ENCODE measurements around the gene AOC3. TPM values are rescaled to one million over a fixed set of nuclear protein-coding genes. Genes with fewer than 3 reads are reported as not detected.

Gene AOC3
- total RNA-seq, 1 experiment from 2014 or later = 0.44 TPM

GRCh38 chr17:42886283-42887176, 35.5 kb downstream of the AOC3 start:
- Mint-ChIP-seq H3K4me1 (ENCODE audit: insufficient read depth, unreplicated experiment) (no peaks in the 10 kb centered on the region), H3K4me3 (ENCODE audit: unreplicated experiment) (no peak overlapping the region), H3K27me3 (ENCODE audit: insufficient read depth, unreplicated experiment) (no peaks in the 10 kb centered on the region), H3K36me3 (ENCODE audit: insufficient read depth, unreplicated experiment) (peaks cover 6% of the 10 kb centered on the region), H3K27ac (ENCODE audit: low read depth, unreplicated experiment) (no peak overlapping the region), H3K9me3 (ENCODE audit: unreplicated experiment) (no peaks in the 10 kb centered on the region)
- POLR2A ChIA-PET = interaction anchor here (0.6 to 0.7 kb wide), 2 partner anchors 40 to 618 kb away, joined by 3 to 4 read pairs; no protein-coding TSS in a partner anchor
- TF ChIP-seq, protein P1, sequence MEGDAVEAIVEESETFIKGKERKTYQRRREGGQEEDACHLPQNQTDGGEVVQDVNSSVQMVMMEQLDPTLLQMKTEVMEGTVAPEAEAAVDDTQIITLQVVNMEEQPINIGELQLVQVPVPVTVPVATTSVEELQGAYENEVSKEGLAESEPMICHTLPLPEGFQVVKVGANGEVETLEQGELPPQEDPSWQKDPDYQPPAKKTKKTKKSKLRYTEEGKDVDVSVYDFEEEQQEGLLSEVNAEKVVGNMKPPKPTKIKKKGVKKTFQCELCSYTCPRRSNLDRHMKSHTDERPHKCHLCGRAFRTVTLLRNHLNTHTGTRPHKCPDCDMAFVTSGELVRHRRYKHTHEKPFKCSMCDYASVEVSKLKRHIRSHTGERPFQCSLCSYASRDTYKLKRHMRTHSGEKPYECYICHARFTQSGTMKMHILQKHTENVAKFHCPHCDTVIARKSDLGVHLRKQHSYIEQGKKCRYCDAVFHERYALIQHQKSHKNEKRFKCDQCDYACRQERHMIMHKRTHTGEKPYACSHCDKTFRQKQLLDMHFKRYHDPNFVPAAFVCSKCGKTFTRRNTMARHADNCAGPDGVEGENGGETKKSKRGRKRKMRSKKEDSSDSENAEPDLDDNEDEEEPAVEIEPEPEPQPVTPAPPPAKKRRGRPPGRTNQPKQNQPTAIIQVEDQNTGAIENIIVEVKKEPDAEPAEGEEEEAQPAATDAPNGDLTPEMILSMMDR (IDR thresholded peaks at IDR 0.05; ENCODE audit: unreplicated experiment) = no peak
- intact Hi-C loops (cut with micrococcal nuclease) = no loop called here
- DNase-seq (ENCODE audit: unreplicated experiment) = no peak
- BruUV-seq (replicated peaks) = no TSS peak
- CTCF ChIA-PET = interaction anchor here (0.8 kb wide), 1 partner anchor 52 kb away, joined by 6 read pairs; no protein-coding TSS in a partner anchor

GRCh38 chr17:42889809-42890208, 38.8 kb downstream of the AOC3 start:
- intact Hi-C loops (cut with micrococcal nuclease) = no loop called here

GRCh38 chr17:42891539-42892152, 40.6 kb downstream of the AOC3 start:
- TF ChIP-seq, protein P1 (IDR thresholded peaks at IDR 0.05; ENCODE audit: unreplicated experiment) = no peak
- POLR2A ChIA-PET = no interaction called here
- no peak overlapping the region for H3K4me3 Mint-ChIP-seq (ENCODE audit: unreplicated experiment)

More at GRCh38 chr17:42889809-42890208, 38.8 kb downstream of the AOC3 start:
- CTCF ChIA-PET = no interaction called here
- TF ChIP-seq, protein P1 (IDR thresholded peaks at IDR 0.05; ENCODE audit: unreplicated experiment) = no peak
- Mint-ChIP-seq H3K27me3 (ENCODE audit: insufficient read depth, unreplicated experiment) (no peaks in the 10 kb centered on the region), H3K27ac (ENCODE audit: low read depth, unreplicated experiment) (no peak overlapping the region), H3K36me3 (ENCODE audit: insufficient read depth, unreplicated experiment) (no peaks in the 10 kb centered on the region), H3K9me3 (ENCODE audit: unreplicated experiment) (no peaks in the 10 kb centered on the region), H3K4me1 (ENCODE audit: insufficient read depth, unreplicated experiment) (peaks cover 6% of the 10 kb centered on the region), H3K4me3 (ENCODE audit: unreplicated experiment) (no peak overlapping the region)
- BruUV-seq (replicated peaks) = no TSS peak
- POLR2A ChIA-PET = no interaction called here
- DNase-seq (ENCODE audit: unreplicated experiment) = no peak

GRCh38 chr17:42893359-42893758, 42.4 kb downstream of the AOC3 start:
- CTCF ChIA-PET = interaction anchor here (1.1 kb wide), 1 partner anchor 44 kb away, joined by 5 read pairs; no protein-coding TSS in a partner anchor
- peaks cover 12% of the 10 kb centered on the region for H3K4me1 Mint-ChIP-seq (ENCODE audit: insufficient read depth, unreplicated experiment)
- TF ChIP-seq, protein P1 (IDR thresholded peaks at IDR 0.05; ENCODE audit: unreplicated experiment) = no peak
- no peak for DNase-seq (ENCODE audit: unreplicated experiment)
- no peak overlapping the region for H3K4me3 Mint-ChIP-seq (ENCODE audit: unreplicated experiment)
- intact Hi-C loops (cut with micrococcal nuclease) = no loop called here
- no TSS peak for BruUV-seq (replicated peaks)
- no peaks in the 10 kb centered on the region for H3K36me3 Mint-ChIP-seq (ENCODE audit: insufficient read depth, unreplicated experiment)
- H3K27me3 Mint-ChIP-seq (ENCODE audit: insufficient read depth, unreplicated experiment) = no peaks in the 10 kb centered on the region
- H3K27ac Mint-ChIP-seq (ENCODE audit: low read depth, unreplicated experiment) = no peak overlapping the region
- no peaks in the 10 kb centered on the region for H3K9me3 Mint-ChIP-seq (ENCODE audit: unreplicated experiment)
- POLR2A ChIA-PET = interaction anchor here (0.6 kb wide), 1 partner anchor 60 kb away, joined by 3 read pairs; the partner anchor contains the start of gene PSME3

More at GRCh38 chr17:42891539-42892152, 40.6 kb downstream of the AOC3 start:
- DNase-seq (ENCODE audit: unreplicated experiment) = no peak
- H3K27me3 Mint-ChIP-seq (ENCODE audit: insufficient read depth, unreplicated experiment) = no peaks in the 10 kb centered on the region
- H3K36me3 Mint-ChIP-seq (ENCODE audit: insufficient read depth, unreplicated experiment) = no peaks in the 10 kb centered on the region
- intact Hi-C loops (cut with micrococcal nuclease) = no loop called here
- BruUV-seq (replicated peaks) = no TSS peak
- H3K27ac Mint-ChIP-seq (ENCODE audit: low read depth, unreplicated experiment) = no peak overlapping the region
- CTCF ChIA-PET = interaction anchor here (0.6 to 1.2 kb wide), 2 partner anchors 15 to 57 kb away, joined by 3 read pairs; no protein-coding TSS in a partner anchor
- H3K9me3 Mint-ChIP-seq (ENCODE audit: unreplicated experiment) = no peaks in the 10 kb centered on the region
- peaks cover 12% of the 10 kb centered on the region for H3K4me1 Mint-ChIP-seq (ENCODE audit: insufficient read depth, unreplicated experiment)
